ENCODE data around the gene FAM170B. TPM values are rescaled to one million over a fixed set of nuclear protein-coding genes. Genes with fewer than 3 reads are reported as not detected.

The FAM170B gene
- total and polyA plus RNA-seq, 2 donors (not counting 3 experiments of a cell fraction or from before 2014, with no cell fraction given) = not detected

DNA sequence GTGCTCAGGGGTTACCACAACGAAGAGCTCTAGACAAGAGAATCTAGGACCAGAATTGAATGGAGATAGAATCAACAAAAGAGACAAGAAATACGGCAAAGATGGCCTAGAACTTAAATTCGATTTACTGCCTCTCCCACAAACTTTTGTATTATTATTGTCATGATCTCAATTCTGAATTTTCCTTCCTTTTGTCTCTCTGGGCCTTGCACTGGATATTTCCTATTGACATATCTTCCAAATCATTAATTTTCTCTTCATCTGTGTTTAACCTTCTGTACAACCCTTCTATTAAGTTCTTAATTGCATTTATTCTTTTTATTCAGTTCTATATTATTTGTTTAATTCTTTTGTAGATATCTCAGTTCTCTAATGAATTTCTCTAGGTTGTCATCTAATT lies 46.9 kb downstream of the FAM170B start:
- H3K4me2 ChIP-seq (ENCODE audit: insufficient read depth, low read length) = no peak overlapping the region
- FAIRE-seq (no peak), DNase-seq (ENCODE audit: low read depth, low spot score) (no peak)
- H3K27ac ChIP-seq (ENCODE audit: insufficient read depth, low read depth, low read length) = no peak overlapping the region
- no peaks in the 10 kb centered on the region for H3K9me1 ChIP-seq (replicated peaks; ENCODE audit: control insufficient read depth, extremely low read depth, insufficient read depth, low read length)
- intact Hi-C loops (cut with micrococcal nuclease) (no loop called here), dilution Hi-C loops (cut with MboI; ENCODE audit: extremely low pct_ligation_motif_present, low sequenced_read_pairs) (no loop called here)
- H3K9ac ChIP-seq (replicated peaks; ENCODE audit: extremely low read depth, insufficient read depth, low read length) = no peak overlapping the region
- H3K9me3 ChIP-seq (replicated peaks; ENCODE audit: control insufficient read depth, insufficient read depth, low read length) = no peaks in the 10 kb centered on the region
- H2AFZ ChIP-seq (ENCODE audit: low read depth, low read length) = no peak overlapping the region
- POLR2A ChIA-PET = no interaction called here
- no peaks in the 10 kb centered on the region for H3K4me1 ChIP-seq (ENCODE audit: control insufficient read depth, extremely low read depth, insufficient read depth, low read length)
- no peaks in the 10 kb centered on the region for H3K36me3 ChIP-seq (ENCODE audit: control insufficient read depth in 2 of 2, extremely low read depth in 1 of 2, insufficient read depth in 2 of 2, low read length in 2 of 2)
- CTCF ChIA-PET = no interaction called here
- TF ChIP-seq POLR2AphosphoS5 (IDR thresholded peaks at IDR 0.05; ENCODE audit: insufficient read depth, low read depth, low read length) = no peak
- no peak for TF ChIP-seq MYC (IDR thresholded peaks at IDR 0.05; ENCODE audit: low read depth, low read length)
- TF ChIP-seq, protein P1, sequence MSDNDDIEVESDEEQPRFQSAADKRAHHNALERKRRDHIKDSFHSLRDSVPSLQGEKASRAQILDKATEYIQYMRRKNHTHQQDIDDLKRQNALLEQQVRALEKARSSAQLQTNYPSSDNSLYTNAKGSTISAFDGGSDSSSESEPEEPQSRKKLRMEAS (IDR thresholded peaks at IDR 0.05; ENCODE audit: insufficient read depth, insufficient read length) = no peak
- TF ChIP-seq EZH2 (IDR thresholded peaks at IDR 0.05; ENCODE audit: borderline replicate concordance, low read depth, low read length, severe bottlenecking) = no peak
- TF ChIP-seq FOS (IDR thresholded peaks at IDR 0.05; ENCODE audit: borderline replicate concordance, insufficient read depth, low read length) = no peak
- TF ChIP-seq JUN (IDR thresholded peaks at IDR 0.05; ENCODE audit: borderline replicate concordance, insufficient read depth, insufficient read length, low read depth) = no peak
- TF ChIP-seq GATA2 (IDR thresholded peaks at IDR 0.05; ENCODE audit: insufficient read depth, insufficient read length, low read depth, low read length) = no peak
- TF ChIP-seq CTCF (IDR thresholded peaks at IDR 0.05; ENCODE audit: extremely low read depth in 1 of 2, insufficient read depth in 1 of 2, low read depth in 1 of 2, low read length in 2 of 2) = no peak
- H3K27me3 ChIP-seq (ENCODE audit: control insufficient read depth in 2 of 2, insufficient read depth in 2 of 2, low read length in 2 of 2) = peaks cover 0 to 2% of the 10 kb centered on the region in 2 experiments
- no peaks in the 10 kb centered on the region for H4K20me1 ChIP-seq (replicated peaks; ENCODE audit: control insufficient read depth, extremely low read depth, insufficient read depth, low read length)
- no peak overlapping the region for H3K4me3 ChIP-seq (replicated peaks in 1 of 3; ENCODE audit: insufficient read depth in 1 of 3, low read depth in 1 of 3, low read length in 3 of 3)
- no TSS peak for BruUV-seq (replicated peaks)
- no peaks in the 10 kb centered on the region for H3K79me2 ChIP-seq (ENCODE audit: control insufficient read depth, insufficient read depth, low read length)

Data from endothelial cell of umbilical vein (primary cell).